B cell (primary cell): ENCODE measurements around the gene IDS.

ENCODE experiments used
- EZH2 ChIP-seq: IDR thresholded peaks from 2 replicates; pipeline ENCODE4 v1.6.1; 2012; ENCODE audit warnings: borderline replicate concordance, low read depth, mild to moderate bottlenecking, moderate library complexity, low read length; ENCODE audit not compliant: insufficient read depth, poor library complexity, severe bottlenecking
- TF ChIP-seq, protein P1 (sequence below): fragments of 200-600 bp; IDR thresholded peaks from one replicate; pipeline ENCODE4 v1.8.0; 2022; ENCODE audit warnings: antibody characterized with exemption, mild to moderate bottlenecking

DNA sequence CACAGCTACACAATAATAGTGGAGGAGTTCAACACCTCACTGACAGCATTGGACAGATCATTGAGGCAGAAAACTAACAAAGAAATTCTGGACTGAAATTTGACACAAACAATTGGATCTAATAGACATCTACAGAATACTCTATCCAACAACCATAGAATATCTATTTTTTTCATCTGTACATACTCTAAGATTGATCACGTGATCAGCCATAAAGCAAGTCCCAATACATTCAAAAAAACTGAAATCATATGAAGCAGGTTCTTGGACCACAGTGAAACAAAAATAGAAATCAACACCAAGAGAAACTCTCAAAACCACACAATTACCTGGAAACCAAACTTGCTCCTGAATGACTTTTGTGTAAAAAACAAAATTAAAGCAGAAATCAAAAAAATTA, 12.2 kb upstream of the IDS start:
- TF ChIP-seq, protein P1, sequence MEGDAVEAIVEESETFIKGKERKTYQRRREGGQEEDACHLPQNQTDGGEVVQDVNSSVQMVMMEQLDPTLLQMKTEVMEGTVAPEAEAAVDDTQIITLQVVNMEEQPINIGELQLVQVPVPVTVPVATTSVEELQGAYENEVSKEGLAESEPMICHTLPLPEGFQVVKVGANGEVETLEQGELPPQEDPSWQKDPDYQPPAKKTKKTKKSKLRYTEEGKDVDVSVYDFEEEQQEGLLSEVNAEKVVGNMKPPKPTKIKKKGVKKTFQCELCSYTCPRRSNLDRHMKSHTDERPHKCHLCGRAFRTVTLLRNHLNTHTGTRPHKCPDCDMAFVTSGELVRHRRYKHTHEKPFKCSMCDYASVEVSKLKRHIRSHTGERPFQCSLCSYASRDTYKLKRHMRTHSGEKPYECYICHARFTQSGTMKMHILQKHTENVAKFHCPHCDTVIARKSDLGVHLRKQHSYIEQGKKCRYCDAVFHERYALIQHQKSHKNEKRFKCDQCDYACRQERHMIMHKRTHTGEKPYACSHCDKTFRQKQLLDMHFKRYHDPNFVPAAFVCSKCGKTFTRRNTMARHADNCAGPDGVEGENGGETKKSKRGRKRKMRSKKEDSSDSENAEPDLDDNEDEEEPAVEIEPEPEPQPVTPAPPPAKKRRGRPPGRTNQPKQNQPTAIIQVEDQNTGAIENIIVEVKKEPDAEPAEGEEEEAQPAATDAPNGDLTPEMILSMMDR, result no peak
- no peak for TF ChIP-seq EZH2
